OCI-LY7 (cell line): ENCODE measurements around the gene CHN2. TPM values are rescaled to one million over a fixed set of nuclear protein-coding genes. Genes with fewer than 3 reads are reported as not detected.

Experiments used
- BruUV-seq: library from RNA; stranded (reverse); fragments of 400-500 nt; replicated peaks from 2 replicates; lab custom pipeline; 2021; lab: Mats Ljungman, UMichigan
- CTCF ChIA-PET: fragments of 300-600 bp; sonication (Branson Sonifier 250); formaldehyde crosslinking; loops from one replicate; lab custom pipeline; 2022; ENCODE audit warnings: antibody characterized with exemption; ENCODE audit not compliant: unreplicated experiment; lab: Charles Lee
- POLR2A ChIA-PET: fragments of 300-600 bp; sonication (Branson Sonifier 250); formaldehyde crosslinking; loops from one replicate; lab custom pipeline; 2022; ENCODE audit warnings: antibody characterized with exemption; lab: Charles Lee
- DNase-seq: peaks from one replicate; pipeline ENCODE4 v3.0.0-alpha.2; 2015; ENCODE audit warnings: low spot score
- H2AFZ ChIP-seq: fragments of 200-600 bp; sonication (generic), shearing (Covaris generic); 2 replicates; pipeline ENCODE4 v1.6.1; 2014; ENCODE audit warnings: mild to moderate bottlenecking, antibody characterized with exemption, low read length, moderate library complexity
- H3K27ac ChIP-seq: fragments of 200-600 bp; sonication (generic); 2 replicates; pipeline ENCODE4 v1.5.1; 2014; ENCODE audit warnings: mixed run types, low read depth, mild to moderate bottlenecking, moderate library complexity, low read length, inconsistent platforms; ENCODE audit not compliant: poor library complexity, severe bottlenecking
- H3K36me3 ChIP-seq: fragments of 200-600 bp; sonication (generic); 2 replicates; pipeline ENCODE4 v1.6.1; 2014; ENCODE audit warnings: mild to moderate bottlenecking, antibody characterized with exemption, low read length, moderate library complexity, mixed read lengths; ENCODE audit not compliant: insufficient read depth
- H3K4me1 ChIP-seq: fragments of 200-600 bp; sonication (generic); 2 replicates; pipeline ENCODE4 v1.5.1; 2014; ENCODE audit warnings: mild to moderate bottlenecking, low read length; ENCODE audit not compliant: insufficient read depth, poor library complexity, severe bottlenecking
- H3K4me2 ChIP-seq: fragments of 200-600 bp; sonication (generic); 2 replicates; pipeline ENCODE4 v1.6.1; 2014; ENCODE audit warnings: mild to moderate bottlenecking, low read length
- H3K4me3 ChIP-seq: fragments of 200-600 bp; sonication (generic); 2 replicates; pipeline ENCODE4 v1.5.1; 2014; ENCODE audit warnings: mild to moderate bottlenecking, low read depth, low read length; ENCODE audit not compliant: poor library complexity, severe bottlenecking
- H3K79me2 ChIP-seq: fragments of 200-600 bp; sonication (generic); 2 replicates; pipeline ENCODE4 v1.6.1; 2016; ENCODE audit warnings: low read depth, mild to moderate bottlenecking, low read length, moderate library complexity, mixed read lengths; ENCODE audit not compliant: insufficient read depth
- H3K9me2 ChIP-seq: fragments of 200-600 bp; sonication (generic); 2 replicates; pipeline ENCODE4 v1.6.1; 2016; ENCODE audit warnings: mild to moderate bottlenecking, low read length, mixed read lengths; ENCODE audit not compliant: insufficient read depth
- H3K9me3 ChIP-seq: fragments of 200-600 bp; sonication (generic); 2 replicates; pipeline ENCODE4 v1.6.1; 2014; ENCODE audit warnings: mild to moderate bottlenecking, mixed run types, low read length, mixed read lengths
- H4K20me1 ChIP-seq: fragments of 200-600 bp; sonication (generic); 2 replicates; pipeline ENCODE4 v1.6.1; 2014; ENCODE audit warnings: mild to moderate bottlenecking, antibody characterized with exemption, low read length, moderate library complexity, mixed read lengths; ENCODE audit not compliant: insufficient read depth
- EZH2phosphoT487 ChIP-seq: fragments of 200-600 bp; sonication (generic); IDR thresholded peaks from 2 replicates; pipeline ENCODE4 v1.6.1; 2018; ENCODE audit warnings: low read depth, borderline replicate concordance, mild to moderate bottlenecking, mixed run types, antibody characterized with exemption, low read length, moderate library complexity, mixed read lengths
- intact Hi-C: fragments of 100-400 bp; cut with micrococcal nuclease; formaldehyde crosslinking; loops from one replicate; pipeline ENCODE4 v1.10.0; 2022; ENCODE audit not compliant: unreplicated experiment
- total RNA-seq, 2 experiments: library from RNA; depleted of rRNA in 1 of 2; stranded (reverse); fragments of >200 nt in 1 of 2; shearing (Covaris generic) in 1 of 2; gene quantifications; 2 replicates each; pipeline ENCODE4 v1.2.3, GENCODE V29; 2014 to 2022
- TF ChIP-seq, protein P1 (sequence below): fragments of 200-600 bp; sonication (generic); conservative IDR thresholded peaks from 2 replicates; pipeline ENCODE4 v1.5.1; 2014; ENCODE audit warnings: mild to moderate bottlenecking, antibody characterized with exemption, low read length, moderate library complexity, mixed read lengths

CHN2 gene
- total RNA-seq, 2 experiments from 2014 or later: not detected

DNA sequence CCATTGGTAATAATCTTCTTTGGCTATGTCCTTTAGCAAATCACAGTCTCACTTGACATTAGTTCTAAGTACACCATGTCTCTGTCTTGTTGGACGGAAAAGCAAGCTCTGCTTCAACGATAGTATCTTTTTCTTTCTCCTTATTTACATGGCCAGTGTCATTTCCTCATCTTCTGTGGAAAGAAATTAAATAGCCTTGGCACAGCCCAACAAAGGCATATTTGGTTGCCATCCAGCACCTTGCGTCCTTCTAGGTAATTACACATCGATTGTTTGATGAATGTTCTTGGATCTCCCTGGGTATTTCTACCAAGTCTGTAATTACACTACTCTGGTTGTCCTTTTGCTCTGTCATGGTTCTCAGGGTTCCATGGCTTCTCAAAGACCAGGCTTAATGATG is 183.1 kb downstream of the CHN2 start:
- Histone ChIP-seq H3K27ac (no peak overlapping the region), H3K4me3 (no peak overlapping the region), H3K9me3 (no peaks in the 10 kb centered on the region), H3K36me3 (no peaks in the 10 kb centered on the region), H2AFZ (no peak overlapping the region), H3K79me2 (no peaks in the 10 kb centered on the region), H3K9me2 (no peaks in the 10 kb centered on the region), H3K4me1 (no peaks in the 10 kb centered on the region), H3K4me2 (no peak overlapping the region), H4K20me1 (no peaks in the 10 kb centered on the region)
- ChIA-PET CTCF (no interaction called here), POLR2A (no interaction called here)
- no peak for TF ChIP-seq EZH2phosphoT487
- TF ChIP-seq, protein P1, sequence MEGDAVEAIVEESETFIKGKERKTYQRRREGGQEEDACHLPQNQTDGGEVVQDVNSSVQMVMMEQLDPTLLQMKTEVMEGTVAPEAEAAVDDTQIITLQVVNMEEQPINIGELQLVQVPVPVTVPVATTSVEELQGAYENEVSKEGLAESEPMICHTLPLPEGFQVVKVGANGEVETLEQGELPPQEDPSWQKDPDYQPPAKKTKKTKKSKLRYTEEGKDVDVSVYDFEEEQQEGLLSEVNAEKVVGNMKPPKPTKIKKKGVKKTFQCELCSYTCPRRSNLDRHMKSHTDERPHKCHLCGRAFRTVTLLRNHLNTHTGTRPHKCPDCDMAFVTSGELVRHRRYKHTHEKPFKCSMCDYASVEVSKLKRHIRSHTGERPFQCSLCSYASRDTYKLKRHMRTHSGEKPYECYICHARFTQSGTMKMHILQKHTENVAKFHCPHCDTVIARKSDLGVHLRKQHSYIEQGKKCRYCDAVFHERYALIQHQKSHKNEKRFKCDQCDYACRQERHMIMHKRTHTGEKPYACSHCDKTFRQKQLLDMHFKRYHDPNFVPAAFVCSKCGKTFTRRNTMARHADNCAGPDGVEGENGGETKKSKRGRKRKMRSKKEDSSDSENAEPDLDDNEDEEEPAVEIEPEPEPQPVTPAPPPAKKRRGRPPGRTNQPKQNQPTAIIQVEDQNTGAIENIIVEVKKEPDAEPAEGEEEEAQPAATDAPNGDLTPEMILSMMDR: no peak
- intact Hi-C loops: no loop called here
- BruUV-seq: no TSS peak
- no peak for DNase-seq

DNA sequence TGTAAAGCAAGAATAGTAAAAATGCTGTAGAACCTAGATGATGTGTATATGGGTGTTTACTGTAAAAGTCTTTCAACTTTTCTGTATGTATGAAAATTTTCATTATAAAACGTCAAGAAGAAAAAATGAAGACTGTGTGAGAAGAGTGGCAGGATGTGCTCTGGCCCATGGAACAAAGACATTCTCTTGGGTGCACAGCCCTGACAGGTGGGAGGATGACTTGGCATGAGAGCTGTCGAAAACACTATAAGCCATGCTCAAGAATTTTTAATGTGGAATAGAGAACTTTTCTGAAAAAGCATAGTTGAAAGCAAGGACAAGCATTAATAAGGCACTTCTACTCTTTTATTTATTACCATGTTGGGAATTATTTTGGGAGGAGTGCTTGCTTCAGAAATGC is 185.0 kb downstream of the CHN2 start:
- no TSS peak for BruUV-seq
- H3K79me2 ChIP-seq: no peaks in the 10 kb centered on the region
- no peak for TF ChIP-seq EZH2phosphoT487
- TF ChIP-seq, protein P1: no peak

DNA sequence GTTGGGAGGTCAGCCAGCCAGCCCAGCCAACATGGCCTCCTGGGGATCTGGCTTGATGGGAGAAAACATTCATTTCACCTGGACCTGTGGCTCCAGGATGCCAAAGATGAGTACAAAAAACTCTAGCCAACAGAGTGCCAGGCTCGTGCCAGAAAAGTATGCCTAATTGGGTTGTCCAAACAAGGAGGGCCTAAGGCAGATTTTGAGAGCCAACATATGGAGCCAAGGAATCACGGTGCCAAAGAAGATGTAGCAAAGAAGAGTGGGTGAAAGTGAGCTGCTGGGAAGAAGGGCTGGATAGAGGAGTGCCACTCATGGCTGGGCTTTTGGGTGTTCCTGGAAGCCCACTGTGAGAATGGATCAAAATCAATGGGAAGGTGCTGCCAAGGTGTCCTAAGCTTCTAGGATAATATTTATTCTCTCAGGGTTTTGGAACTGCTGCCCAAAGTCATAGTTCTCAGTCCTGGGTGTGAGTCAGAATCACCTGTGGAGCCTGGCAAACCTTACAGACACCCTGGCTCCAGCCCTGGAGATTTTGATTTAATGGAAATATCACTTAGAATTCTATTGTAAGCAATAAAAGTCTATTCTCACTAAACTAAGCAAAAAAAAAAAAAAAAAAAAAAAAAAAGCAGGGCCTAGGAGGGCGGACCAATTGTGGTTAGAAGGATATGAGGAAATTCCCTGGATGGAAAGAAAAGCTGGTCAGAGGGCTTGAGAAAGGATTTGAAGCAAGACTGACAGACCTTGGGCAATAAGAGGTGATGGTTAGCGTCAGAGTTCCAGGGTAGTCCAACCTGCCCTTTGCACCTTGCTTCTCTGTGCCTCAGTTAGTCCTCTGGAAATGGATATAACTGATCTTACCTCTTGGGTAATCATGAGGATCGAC is 186.9 kb downstream of the CHN2 start:
- Histone ChIP-seq H3K9me3 (no peaks in the 10 kb centered on the region), H3K36me3 (no peaks in the 10 kb centered on the region), H3K4me3 (no peak overlapping the region), H4K20me1 (no peaks in the 10 kb centered on the region), H3K9me2 (no peaks in the 10 kb centered on the region), H3K4me2 (no peak overlapping the region), H2AFZ (no peak overlapping the region), H3K79me2 (no peaks in the 10 kb centered on the region), H3K4me1 (no peaks in the 10 kb centered on the region), H3K27ac (no peak overlapping the region)
- POLR2A ChIA-PET: interaction anchor here (0.6 kb wide), 1 partner anchor 124 kb away, joined by 4 read pairs; no protein-coding TSS in a partner anchor
- CTCF ChIA-PET: no interaction called here
- no peak for TF ChIP-seq EZH2phosphoT487
- TF ChIP-seq, protein P1: no peak
- intact Hi-C loops: no loop called here
- no TSS peak for BruUV-seq
- DNase-seq: no peak

More for the DNA sequence above, 185.0 kb downstream of the CHN2 start:
- Histone ChIP-seq H4K20me1 (no peaks in the 10 kb centered on the region), H2AFZ (no peak overlapping the region), H3K4me1 (no peaks in the 10 kb centered on the region), H3K4me3 (no peak overlapping the region), H3K27ac (no peak overlapping the region), H3K9me3 (no peaks in the 10 kb centered on the region), H3K36me3 (no peaks in the 10 kb centered on the region), H3K4me2 (no peak overlapping the region), H3K9me2 (no peaks in the 10 kb centered on the region)
- CTCF ChIA-PET: no interaction called here
- intact Hi-C loops: no loop called here
- POLR2A ChIA-PET: no interaction called here
- no peak for DNase-seq
